Vagina (tissue), 2 donors: ENCODE data around the gene AKR1E2. TPM values are rescaled to one million over a fixed set of nuclear protein-coding genes. Genes with fewer than 3 reads are reported as not detected.

Experiments used
- DNase-seq, 2 donors: peaks; one replicate each; pipeline ENCODE4 v3.0.0-alpha.2; 2017; ENCODE audit errors: extremely low spot score in 2 of 2
- H3K27ac ChIP-seq: fragments of 200-600 bp; sonication (generic); one replicate; pipeline ENCODE4 v1.5.1; 2019
- H3K27me3 ChIP-seq: fragments of 200-600 bp; sonication (generic); one replicate; pipeline ENCODE4 v1.5.1; 2019
- H3K36me3 ChIP-seq, 2 donors: fragments of 200-600 bp; sonication (generic); one replicate each; pipeline ENCODE4 v1.5.1; 2017 to 2019
- H3K4me1 ChIP-seq: fragments of 200-600 bp; sonication (generic); one replicate; pipeline ENCODE4 v1.5.1; 2019
- H3K4me3 ChIP-seq, 2 donors: fragments of 200-600 bp; sonication (generic); 1 replicate in 1 of 2; 2 replicates in 1 of 2; pipeline ENCODE4 v1.5.1; 2016 to 2019
- H3K9me3 ChIP-seq: fragments of 200-600 bp; sonication (generic); one replicate; pipeline ENCODE4 v1.5.1; 2019
- POLR2A ChIP-seq, 2 donors: fragments of 450-650 bp; IDR thresholded peaks; one replicate each; pipeline ENCODE4 v1.6.1; 2017; ENCODE audit warnings: antibody characterized with exemption in 2 of 2, mild to moderate bottlenecking in 2 of 2, moderate library complexity in 2 of 2
- POLR2AphosphoS5 ChIP-seq, 2 donors: sonication (generic); formaldehyde crosslinking; IDR thresholded peaks; one replicate each; pipeline ENCODE4 v1.9.0; 2017; ENCODE audit warnings: antibody characterized with exemption in 2 of 2, mild to moderate bottlenecking in 2 of 2, low read depth in 1 of 2; ENCODE audit not compliant: insufficient read depth in 1 of 2
- intact Hi-C: fragments of 100-400 bp; cut with DNase I; formaldehyde crosslinking; loops from one replicate; pipeline ENCODE4 v1.15.1; 2023
- total RNA-seq: library from RNA; depleted of rRNA; stranded (reverse); fragments of >200 nt; gene quantifications from one replicate; pipeline ENCODE4 v1.2.3, GENCODE V29; 2016
- TF ChIP-seq, protein P1 (sequence below), 3 experiments: fragments of 450-650 bp in 2 of 3; fragments of 200-600 bp in 1 of 3; sonication (generic) in 1 of 3; IDR thresholded peaks; one replicate each; pipeline ENCODE4 v1.5.1; 2017 to 2019; ENCODE audit warnings: antibody characterized with exemption in 3 of 3, mild to moderate bottlenecking in 2 of 3, moderate library complexity in 2 of 3

The AKR1E2 gene
- total RNA-seq, 1 donor from 2014 or later: 3.7 TPM

- Histone ChIP-seq H3K36me3 (no peaks in the 10 kb centered on the region), H3K27me3 (no peaks in the 10 kb centered on the region), H3K27ac (no peak overlapping the region), H3K4me1 (peaks cover 11% of the 10 kb centered on the region), H3K4me3 (no peak overlapping the region), H3K9me3 (no peaks in the 10 kb centered on the region)
- intact Hi-C loops: no loop called here
- DNase-seq: no peak
- TF ChIP-seq, protein P1, sequence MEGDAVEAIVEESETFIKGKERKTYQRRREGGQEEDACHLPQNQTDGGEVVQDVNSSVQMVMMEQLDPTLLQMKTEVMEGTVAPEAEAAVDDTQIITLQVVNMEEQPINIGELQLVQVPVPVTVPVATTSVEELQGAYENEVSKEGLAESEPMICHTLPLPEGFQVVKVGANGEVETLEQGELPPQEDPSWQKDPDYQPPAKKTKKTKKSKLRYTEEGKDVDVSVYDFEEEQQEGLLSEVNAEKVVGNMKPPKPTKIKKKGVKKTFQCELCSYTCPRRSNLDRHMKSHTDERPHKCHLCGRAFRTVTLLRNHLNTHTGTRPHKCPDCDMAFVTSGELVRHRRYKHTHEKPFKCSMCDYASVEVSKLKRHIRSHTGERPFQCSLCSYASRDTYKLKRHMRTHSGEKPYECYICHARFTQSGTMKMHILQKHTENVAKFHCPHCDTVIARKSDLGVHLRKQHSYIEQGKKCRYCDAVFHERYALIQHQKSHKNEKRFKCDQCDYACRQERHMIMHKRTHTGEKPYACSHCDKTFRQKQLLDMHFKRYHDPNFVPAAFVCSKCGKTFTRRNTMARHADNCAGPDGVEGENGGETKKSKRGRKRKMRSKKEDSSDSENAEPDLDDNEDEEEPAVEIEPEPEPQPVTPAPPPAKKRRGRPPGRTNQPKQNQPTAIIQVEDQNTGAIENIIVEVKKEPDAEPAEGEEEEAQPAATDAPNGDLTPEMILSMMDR (IDR thresholded peaks at IDR 0.05): no peak
These were observed 44.1 kb upstream of the AKR1E2 start for GRCh38 chr10:4781955-4782354.

- no peak for DNase-seq
- Histone ChIP-seq H3K4me3 (no peak overlapping the region), H3K9me3 (no peaks in the 10 kb centered on the region), H3K27me3 (no peaks in the 10 kb centered on the region), H3K4me1 (peaks cover 9% of the 10 kb centered on the region), H3K27ac (no peak overlapping the region), H3K36me3 (no peaks in the 10 kb centered on the region)
- TF ChIP-seq, protein P1 (IDR thresholded peaks at IDR 0.05): no peak
- TF ChIP-seq POLR2A (IDR thresholded peaks at IDR 0.05): no peak
- no peak for TF ChIP-seq POLR2AphosphoS5 (IDR thresholded peaks at IDR 0.05; ENCODE audit: insufficient read depth in 1 of 2, low read depth in 1 of 2)
- intact Hi-C loops: no loop called here
These were observed 41.2 kb upstream of the AKR1E2 start for GRCh38 chr10:4784667-4785333.

GRCh38 chr10:4786043-4786839, 39.8 kb upstream of the AKR1E2 start:
- no peak for DNase-seq
- Histone ChIP-seq H3K36me3 (no peaks in the 10 kb centered on the region), H3K9me3 (no peaks in the 10 kb centered on the region), H3K4me3 (no peak overlapping the region), H3K27ac (no peak overlapping the region), H3K27me3 (peaks cover 5% of the 10 kb centered on the region), H3K4me1 (no peaks in the 10 kb centered on the region)
- intact Hi-C loops: no loop called here
- no peak for TF ChIP-seq POLR2A (IDR thresholded peaks at IDR 0.05)
- TF ChIP-seq, protein P1 (IDR thresholded peaks at IDR 0.05): no peak
- no peak for TF ChIP-seq POLR2AphosphoS5 (IDR thresholded peaks at IDR 0.05; ENCODE audit: insufficient read depth in 1 of 2, low read depth in 1 of 2)

- TF ChIP-seq, protein P1 (IDR thresholded peaks at IDR 0.05): no peak
- TF ChIP-seq POLR2AphosphoS5 (IDR thresholded peaks at IDR 0.05; ENCODE audit: insufficient read depth in 1 of 2, low read depth in 1 of 2): no peak
- no peak for TF ChIP-seq POLR2A (IDR thresholded peaks at IDR 0.05)
- Histone ChIP-seq H3K4me3 (no peak overlapping the region), H3K27me3 (peaks cover 5% of the 10 kb centered on the region), H3K27ac (no peak overlapping the region), H3K36me3 (no peaks in the 10 kb centered on the region), H3K4me1 (no peaks in the 10 kb centered on the region), H3K9me3 (no peaks in the 10 kb centered on the region)
- DNase-seq: no peak
- intact Hi-C loops: no loop called here
These were observed 36.0 kb upstream of the AKR1E2 start for GRCh38 chr10:4790045-4790444.

GRCh38 chr10:4790922-4791321, 35.1 kb upstream of the AKR1E2 start:
- Histone ChIP-seq H3K4me1 (no peaks in the 10 kb centered on the region), H3K27me3 (peaks cover 5% of the 10 kb centered on the region), H3K9me3 (no peaks in the 10 kb centered on the region), H3K27ac (no peak overlapping the region), H3K36me3 (no peaks in the 10 kb centered on the region), H3K4me3 (no peak overlapping the region)
- intact Hi-C loops: no loop called here
- TF ChIP-seq, protein P1 (IDR thresholded peaks at IDR 0.05): no peak
- no peak for DNase-seq
